A673 (cell line): ENCODE data around the gene IMPG1.

Source experiments
- EZH2 ChIP-seq: fragments of 200-600 bp; sonication (generic); IDR thresholded peaks from 2 replicates; pipeline ENCODE4 v1.6.1; 2017; ENCODE audit warnings: borderline replicate concordance, low read depth, mild to moderate bottlenecking, mixed read lengths, antibody characterized with exemption, low read length; ENCODE audit not compliant: poor library complexity, severe bottlenecking
- TF ChIP-seq, protein P1 (sequence below): fragments of 300-800, 200-600 bp; sonication (generic); conservative IDR thresholded peaks from 2 replicates; pipeline ENCODE4 v1.5.1; 2017; ENCODE audit warnings: low read depth, mild to moderate bottlenecking, antibody characterized with exemption, low read length, moderate library complexity, mixed read lengths

GRCh38 chr6:75991941-75992340 is 80.5 kb downstream of the IMPG1 start:
- TF ChIP-seq, protein P1, sequence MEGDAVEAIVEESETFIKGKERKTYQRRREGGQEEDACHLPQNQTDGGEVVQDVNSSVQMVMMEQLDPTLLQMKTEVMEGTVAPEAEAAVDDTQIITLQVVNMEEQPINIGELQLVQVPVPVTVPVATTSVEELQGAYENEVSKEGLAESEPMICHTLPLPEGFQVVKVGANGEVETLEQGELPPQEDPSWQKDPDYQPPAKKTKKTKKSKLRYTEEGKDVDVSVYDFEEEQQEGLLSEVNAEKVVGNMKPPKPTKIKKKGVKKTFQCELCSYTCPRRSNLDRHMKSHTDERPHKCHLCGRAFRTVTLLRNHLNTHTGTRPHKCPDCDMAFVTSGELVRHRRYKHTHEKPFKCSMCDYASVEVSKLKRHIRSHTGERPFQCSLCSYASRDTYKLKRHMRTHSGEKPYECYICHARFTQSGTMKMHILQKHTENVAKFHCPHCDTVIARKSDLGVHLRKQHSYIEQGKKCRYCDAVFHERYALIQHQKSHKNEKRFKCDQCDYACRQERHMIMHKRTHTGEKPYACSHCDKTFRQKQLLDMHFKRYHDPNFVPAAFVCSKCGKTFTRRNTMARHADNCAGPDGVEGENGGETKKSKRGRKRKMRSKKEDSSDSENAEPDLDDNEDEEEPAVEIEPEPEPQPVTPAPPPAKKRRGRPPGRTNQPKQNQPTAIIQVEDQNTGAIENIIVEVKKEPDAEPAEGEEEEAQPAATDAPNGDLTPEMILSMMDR, result no peak
- TF ChIP-seq EZH2, result no peak
